Stimulated activated naive CD8-positive, alpha-beta T cell treated with anti-CD3 and anti-CD28 coated beads, Interleukin-15, Interleukin-2, amounts not matched to agents 100 ng/mL and 50 ng/mL, for 24 hours (primary cell): ENCODE data around the gene TCF12.

Source experiments
- H3K27ac Mint-ChIP-seq: one replicate; pipeline ENCODE4 v1.8.0; 2021; ENCODE audit warnings: mild to moderate bottlenecking, mixed read lengths
- H3K27me3 Mint-ChIP-seq: one replicate; pipeline ENCODE4 v1.8.0; 2021; ENCODE audit warnings: mixed read lengths
- H3K36me3 Mint-ChIP-seq: one replicate; pipeline ENCODE4 v1.8.0; 2021; ENCODE audit warnings: low read depth, mixed read lengths
- H3K4me1 Mint-ChIP-seq: one replicate; pipeline ENCODE4 v1.8.0; 2021; ENCODE audit warnings: low read depth, mixed read lengths
- H3K4me3 Mint-ChIP-seq: one replicate; pipeline ENCODE4 v1.8.0; 2021; ENCODE audit warnings: mild to moderate bottlenecking, mixed read lengths
- H3K9me3 Mint-ChIP-seq: one replicate; pipeline ENCODE4 v1.8.0; 2021; ENCODE audit warnings: mixed read lengths

Gene TCF12

DNA sequence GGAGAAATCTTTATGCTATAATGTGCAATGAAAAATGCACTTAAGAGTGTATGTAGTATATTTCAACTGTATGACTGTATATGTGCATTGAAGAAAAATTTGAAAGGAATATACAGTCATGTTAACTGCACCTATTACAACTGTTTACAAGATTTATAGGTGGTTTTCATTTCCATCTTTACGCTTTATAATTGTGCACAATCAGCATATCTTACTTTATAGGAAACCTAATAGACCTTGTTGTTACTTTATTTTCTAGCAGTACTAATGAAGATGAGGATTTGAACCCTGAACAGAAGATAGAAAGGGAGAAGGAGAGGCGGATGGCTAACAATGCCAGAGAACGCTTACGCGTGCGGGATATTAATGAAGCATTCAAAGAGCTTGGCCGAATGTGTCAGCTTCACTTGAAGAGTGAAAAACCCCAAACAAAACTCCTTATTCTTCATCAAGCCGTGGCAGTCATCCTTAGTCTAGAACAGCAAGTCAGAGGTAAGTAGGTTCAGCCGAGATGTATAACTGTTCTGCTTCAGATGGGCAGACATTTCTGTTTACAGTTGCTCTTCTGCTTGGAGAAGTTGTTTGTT lies 354.4 kb downstream of the TCF12 start:
- Mint-ChIP-seq H3K27me3 (no peaks in the 10 kb centered on the region), H3K4me1 (no peaks in the 10 kb centered on the region), H3K27ac (no peak overlapping the region), H3K36me3 (peaks cover 56% of the 10 kb centered on the region), H3K9me3 (no peaks in the 10 kb centered on the region), H3K4me3 (no peak overlapping the region)

DNA sequence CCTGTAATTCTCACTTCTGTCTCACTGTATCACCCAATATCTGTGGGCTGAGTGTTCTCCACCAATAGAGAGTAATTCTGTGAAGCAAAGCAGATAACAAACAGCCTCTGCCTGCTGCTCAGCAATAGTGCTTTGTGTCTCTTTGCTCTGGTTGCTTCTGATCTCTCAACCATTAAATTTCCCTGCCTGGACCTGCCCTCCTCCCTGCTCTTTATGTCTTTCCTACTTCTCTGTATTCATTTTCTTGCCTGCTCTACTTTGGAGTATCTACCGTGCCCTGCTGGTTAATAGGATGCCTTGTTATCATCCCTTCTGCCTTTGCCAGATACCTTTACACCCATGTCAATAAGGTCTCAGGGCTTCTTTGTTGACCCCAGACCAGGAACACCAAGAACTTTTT lies 355.0 kb downstream of the TCF12 start:
- H3K36me3 Mint-ChIP-seq, result peaks cover 56% of the 10 kb centered on the region
- H3K4me3 Mint-ChIP-seq, result no peak overlapping the region
- H3K9me3 Mint-ChIP-seq, result no peaks in the 10 kb centered on the region
- peaks cover 3% of the 10 kb centered on the region for H3K4me1 Mint-ChIP-seq
- no peak overlapping the region for H3K27ac Mint-ChIP-seq
- no peaks in the 10 kb centered on the region for H3K27me3 Mint-ChIP-seq

GRCh38 chr15:57278439-57278838 lies 360.0 kb downstream of the TCF12 start:
- Mint-ChIP-seq H3K36me3 (peaks cover 70% of the 10 kb centered on the region), H3K4me1 (peaks cover 14% of the 10 kb centered on the region), H3K4me3 (no peak overlapping the region), H3K27ac (peak overlapping the region; percentile 18), H3K9me3 (no peaks in the 10 kb centered on the region), H3K27me3 (no peaks in the 10 kb centered on the region)

DNA sequence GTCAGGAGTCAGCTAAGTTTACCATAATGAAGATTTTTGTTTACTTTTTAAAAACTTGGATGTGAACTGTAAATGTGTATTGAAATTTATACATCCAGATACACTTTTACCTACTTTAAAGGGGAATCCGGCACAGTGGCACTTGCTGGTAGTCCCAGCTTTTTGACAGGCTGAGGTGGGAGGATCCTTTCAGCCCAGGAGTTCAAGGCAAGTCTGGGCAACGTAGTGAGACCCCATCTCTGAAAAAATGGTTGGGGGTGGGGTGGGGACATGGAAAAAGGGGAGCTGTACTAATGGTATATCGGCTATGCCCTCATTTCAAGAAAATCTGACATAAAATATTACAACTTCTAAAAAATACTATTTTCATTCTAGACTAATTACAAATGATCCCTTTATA lies 362.0 kb downstream of the TCF12 start:
- Mint-ChIP-seq H3K4me1 (peaks cover 27% of the 10 kb centered on the region), H3K27ac (no peak overlapping the region), H3K27me3 (no peaks in the 10 kb centered on the region), H3K9me3 (no peaks in the 10 kb centered on the region), H3K4me3 (no peak overlapping the region), H3K36me3 (peaks cover 65% of the 10 kb centered on the region)

GRCh38 chr15:57281321-57281720 lies 362.9 kb downstream of the TCF12 start:
- Mint-ChIP-seq H3K9me3 (no peaks in the 10 kb centered on the region), H3K4me1 (peaks cover 27% of the 10 kb centered on the region), H3K27me3 (no peaks in the 10 kb centered on the region), H3K27ac (peak overlapping the region; percentile 39), H3K4me3 (peak overlapping the region; percentile 35), H3K36me3 (peaks cover 65% of the 10 kb centered on the region)

GRCh38 chr15:57282686-57283085 lies 364.2 kb downstream of the TCF12 start:
- H3K4me3 Mint-ChIP-seq, result no peak overlapping the region
- no peaks in the 10 kb centered on the region for H3K27me3 Mint-ChIP-seq
- peak overlapping the region; percentile 32 for H3K27ac Mint-ChIP-seq
- peaks cover 32% of the 10 kb centered on the region for H3K4me1 Mint-ChIP-seq
- peaks cover 71% of the 10 kb centered on the region for H3K36me3 Mint-ChIP-seq
- no peaks in the 10 kb centered on the region for H3K9me3 Mint-ChIP-seq

DNA sequence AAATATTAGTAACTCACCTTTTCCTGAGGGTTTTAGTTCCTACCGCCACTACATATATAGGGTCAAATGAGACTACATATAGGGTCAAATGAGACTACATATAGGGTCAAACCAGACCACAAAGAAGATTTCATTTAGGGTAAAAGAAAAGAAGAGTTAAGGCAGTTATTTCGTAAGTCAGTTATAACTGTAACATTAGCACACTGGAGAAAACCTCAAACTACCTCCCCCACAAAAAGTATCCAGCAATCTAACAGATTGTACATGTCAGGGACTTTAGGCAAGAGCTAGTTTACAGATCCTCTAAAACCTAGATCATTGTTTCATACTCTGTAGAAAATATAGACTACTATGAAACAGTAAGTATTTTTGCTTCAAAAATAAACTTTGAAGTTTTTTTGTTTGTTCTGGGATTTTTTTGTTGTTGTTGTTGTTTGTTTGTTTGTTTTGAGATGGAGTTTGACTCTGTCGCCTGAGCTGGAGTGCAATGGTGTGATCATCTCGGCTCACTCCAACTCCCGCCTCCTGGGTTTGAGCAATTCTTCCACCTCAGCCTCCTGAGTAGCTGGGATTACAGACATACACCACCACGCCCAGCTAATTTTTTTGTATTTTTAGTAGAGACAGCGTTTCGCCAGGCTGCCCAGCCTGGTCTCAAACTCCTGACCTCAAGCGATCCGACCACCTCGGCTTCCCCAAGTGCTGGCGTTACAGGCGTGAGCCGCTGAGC lies 365.5 kb downstream of the TCF12 start:
- Mint-ChIP-seq H3K4me1 (peaks cover 33% of the 10 kb centered on the region), H3K27me3 (no peaks in the 10 kb centered on the region), H3K9me3 (no peaks in the 10 kb centered on the region), H3K4me3 (peak overlapping the region; percentile 31), H3K27ac (peak overlapping the region; percentile 53), H3K36me3 (peaks cover 73% of the 10 kb centered on the region)

GRCh38 chr15:57284535-57284934 lies 366.1 kb downstream of the TCF12 start:
- H3K27ac Mint-ChIP-seq, result peak overlapping the region; percentile 53
- H3K9me3 Mint-ChIP-seq, result no peaks in the 10 kb centered on the region
- H3K4me1 Mint-ChIP-seq, result peaks cover 36% of the 10 kb centered on the region
- H3K4me3 Mint-ChIP-seq, result peak overlapping the region; percentile 31
- peaks cover 74% of the 10 kb centered on the region for H3K36me3 Mint-ChIP-seq
- no peaks in the 10 kb centered on the region for H3K27me3 Mint-ChIP-seq

GRCh38 chr15:57285386-57285785 lies 366.9 kb downstream of the TCF12 start:
- Mint-ChIP-seq H3K36me3 (peaks cover 72% of the 10 kb centered on the region), H3K9me3 (peaks cover 3% of the 10 kb centered on the region), H3K4me3 (no peak overlapping the region), H3K27me3 (no peaks in the 10 kb centered on the region), H3K27ac (no peak overlapping the region), H3K4me1 (peaks cover 41% of the 10 kb centered on the region)

DNA sequence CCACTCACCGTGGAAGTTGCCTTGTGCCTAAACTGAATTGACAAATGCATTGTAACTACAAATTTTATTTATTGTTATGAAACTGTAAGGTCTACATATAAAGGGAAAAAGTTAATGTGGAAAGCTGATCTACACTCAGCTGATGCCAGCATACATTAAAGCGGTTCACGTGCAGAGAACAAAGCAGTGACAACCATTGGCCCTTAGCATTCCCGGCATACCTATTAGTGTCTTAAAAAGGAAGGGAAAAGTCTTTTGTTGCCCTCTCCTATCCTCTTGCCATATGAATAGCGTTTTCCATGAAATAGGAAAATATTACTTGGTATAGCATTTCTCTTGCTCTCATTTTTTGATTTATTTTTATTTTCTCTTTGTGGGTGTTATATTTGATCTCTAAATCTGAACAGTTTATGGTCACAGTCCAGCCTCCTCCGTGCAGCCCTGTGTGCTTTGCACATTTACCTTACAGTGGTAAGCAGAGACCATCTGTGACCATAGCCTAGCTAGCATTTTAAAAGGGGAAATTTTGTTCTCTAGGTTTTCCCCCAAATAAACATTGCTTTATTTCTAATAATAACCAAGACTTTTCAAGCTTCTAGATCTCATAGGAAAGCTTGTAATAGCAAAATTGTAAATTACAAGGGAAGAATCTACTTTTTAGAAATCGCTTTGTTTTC lies 368.1 kb downstream of the TCF12 start:
- Mint-ChIP-seq H3K36me3 (peaks cover 76% of the 10 kb centered on the region), H3K9me3 (peaks cover 4% of the 10 kb centered on the region), H3K4me1 (peaks cover 44% of the 10 kb centered on the region), H3K27ac (no peak overlapping the region), H3K27me3 (no peaks in the 10 kb centered on the region), H3K4me3 (no peak overlapping the region)

DNA sequence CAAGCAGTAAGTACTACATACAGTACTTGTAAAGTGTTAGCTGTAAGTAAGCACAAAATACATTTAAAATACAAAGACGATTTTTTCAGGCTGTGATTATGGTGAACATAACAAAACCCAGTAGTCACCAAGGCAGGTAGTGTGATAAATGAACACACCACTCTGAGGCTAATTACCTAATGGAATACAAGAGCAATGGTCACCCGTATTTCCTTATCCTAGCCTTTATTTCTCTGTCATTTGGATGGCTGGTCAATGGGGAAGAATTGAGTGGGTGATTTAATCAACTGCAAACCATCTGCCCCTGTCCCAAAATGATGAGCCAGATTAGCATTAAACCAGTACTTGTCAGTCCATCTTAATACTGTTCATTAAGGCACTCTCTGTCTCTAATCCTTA lies 368.7 kb downstream of the TCF12 start:
- Mint-ChIP-seq H3K4me1 (peaks cover 41% of the 10 kb centered on the region), H3K27ac (no peak overlapping the region), H3K9me3 (peaks cover 4% of the 10 kb centered on the region), H3K4me3 (no peak overlapping the region), H3K36me3 (peaks cover 73% of the 10 kb centered on the region), H3K27me3 (no peaks in the 10 kb centered on the region)

- Mint-ChIP-seq H3K27ac (peak overlapping the region; percentile 56), H3K9me3 (peaks cover 4% of the 10 kb centered on the region), H3K36me3 (peaks cover 70% of the 10 kb centered on the region), H3K4me1 (peaks cover 28% of the 10 kb centered on the region), H3K4me3 (no peak overlapping the region), H3K27me3 (no peaks in the 10 kb centered on the region)
These were observed 370.6 kb downstream of the TCF12 start for GRCh38 chr15:57288926-57289580.

DNA sequence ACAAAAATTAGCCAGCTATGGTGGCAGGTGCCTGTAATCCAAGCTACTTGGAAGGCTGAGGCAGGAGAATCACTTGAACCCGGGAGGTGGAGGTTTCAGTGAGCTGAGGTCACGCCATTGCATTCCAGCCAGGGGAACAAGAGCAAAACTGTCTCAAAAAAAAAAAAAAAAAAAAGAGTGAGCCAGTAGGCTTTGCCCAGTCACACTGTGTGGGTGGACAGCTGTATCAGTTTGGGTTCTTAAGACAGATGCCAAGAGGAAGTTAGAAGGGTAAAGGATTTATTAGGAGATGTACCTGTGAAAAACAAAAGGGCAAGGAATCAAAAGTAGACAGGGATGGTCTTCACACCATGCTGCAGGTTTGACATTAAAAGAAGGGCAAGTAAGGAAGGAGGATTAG lies 371.7 kb downstream of the TCF12 start:
- H3K36me3 Mint-ChIP-seq, result peaks cover 63% of the 10 kb centered on the region
- no peaks in the 10 kb centered on the region for H3K27me3 Mint-ChIP-seq
- peaks cover 4% of the 10 kb centered on the region for H3K9me3 Mint-ChIP-seq
- H3K4me3 Mint-ChIP-seq, result no peak overlapping the region
- H3K4me1 Mint-ChIP-seq, result peaks cover 20% of the 10 kb centered on the region
- peak overlapping the region; percentile 79 for H3K27ac Mint-ChIP-seq

DNA sequence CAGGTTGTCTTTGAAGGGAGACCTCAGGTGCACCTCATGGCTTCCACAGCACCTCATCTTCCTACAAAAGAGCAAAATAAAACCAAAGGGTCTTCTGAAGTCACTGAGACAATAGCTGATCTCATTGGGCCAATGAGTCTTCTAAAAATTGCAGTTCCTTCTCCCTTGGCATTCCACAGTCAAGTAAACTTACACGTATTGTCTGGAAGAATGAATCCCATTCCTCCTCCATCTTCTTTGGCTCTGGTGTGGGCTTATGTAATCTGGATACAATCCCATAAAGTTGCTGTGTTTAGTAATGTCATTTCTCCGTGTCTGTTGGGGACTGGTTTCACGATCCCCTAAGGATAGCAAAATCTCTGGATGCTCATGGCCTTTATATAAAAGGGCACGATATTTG lies 372.4 kb downstream of the TCF12 start:
- Mint-ChIP-seq H3K27me3 (no peaks in the 10 kb centered on the region), H3K4me3 (no peak overlapping the region), H3K27ac (no peak overlapping the region), H3K36me3 (peaks cover 59% of the 10 kb centered on the region), H3K4me1 (peaks cover 20% of the 10 kb centered on the region), H3K9me3 (peaks cover 4% of the 10 kb centered on the region)
